HCT116 (cell line): ENCODE results near the gene TMA16. TPM values are rescaled to one million over a fixed set of nuclear protein-coding genes. Genes with fewer than 3 reads are reported as not detected.
A peak's percentile ranks its signal among the peaks of the same experiment; 100 is the strongest.

Experiments used
- ATAC-seq: fragments of 200-7000 bp; cut with Tn5 transposase; 2 replicates; pipeline ENCODE4 v1.9.1; 2020; ENCODE audit warnings: mild to moderate bottlenecking, moderate library complexity
- BruUV-seq: library from RNA; stranded (reverse); fragments of 400-500 nt; replicated peaks from 2 replicates; lab custom pipeline; 2021; lab: Mats Ljungman, UMichigan
- CTCF ChIA-PET: fragments of 300-600 bp; sonication (Branson Sonifier 250); formaldehyde crosslinking; loops from one replicate; lab custom pipeline; 2021; ENCODE audit warnings: antibody characterized with exemption; lab: Charles Lee
- POLR2A ChIA-PET: fragments of 300-600, 350-600 bp; sonication (Branson Sonifier 250); formaldehyde crosslinking; loops from one replicate; lab custom pipeline; 2021; ENCODE audit warnings: antibody characterized with exemption; lab: Charles Lee
- RAD21 ChIA-PET, 2 experiments: fragments of 300-600 bp; sonication (Branson Sonifier 250); formaldehyde crosslinking; loops; one replicate each; lab custom pipeline; 2023; ENCODE audit warnings: low total read pairs in 2 of 2; ENCODE audit not compliant: uncharacterized antibody in 2 of 2, unreplicated experiment in 2 of 2, low non-redundant PET in 1 of 2; lab: Charles Lee
- DNase-seq: peaks from one replicate; pipeline ENCODE4 v3.0.0-alpha.2; 2010; ENCODE audit warnings: low read depth, low spot score
- H2AFZ ChIP-seq: fragments of 200-600 bp; shearing (Covaris generic), sonication (generic); 2 replicates; pipeline ENCODE4 v1.6.1; 2017; ENCODE audit warnings: low read depth, mixed run types, mixed read lengths, antibody characterized with exemption, low read length; ENCODE audit not compliant: poor library complexity, severe bottlenecking
- H3K27ac ChIP-seq: 2 replicates; pipeline ENCODE4 v1.5.1; 2012; ENCODE audit warnings: low read depth, low read length
- H3K27me3 ChIP-seq: fragments of 200-600 bp; sonication (generic); 2 replicates; pipeline ENCODE4 v1.6.1; 2016; ENCODE audit warnings: mixed run types, low read length, mixed read lengths; ENCODE audit not compliant: insufficient read depth
- H3K36me3 ChIP-seq, 2 experiments: fragments of 200-500 bp in 1 of 2; fragments of 200-600 bp in 1 of 2; sonication (Bioruptor generic) in 1 of 2; sonication (generic) in 1 of 2; 2 replicates each; pipeline versions ENCODE4 v1.5.1 to v1.6.1; 2014 to 2016; ENCODE audit warnings: low read length in 2 of 2, inconsistent platforms in 1 of 2, mixed read lengths in 1 of 2, mixed run types in 1 of 2; ENCODE audit not compliant: insufficient read depth in 2 of 2, control insufficient read depth in 1 of 2
- H3K4me1 ChIP-seq, 2 experiments: fragments of 200-600 bp in 1 of 2; sonication (generic) in 1 of 2; 2 replicates each; pipeline versions ENCODE4 v1.5.1 to v1.6.1; 2012 to 2017; ENCODE audit warnings: low read length in 2 of 2, inconsistent platforms in 1 of 2, mild to moderate bottlenecking in 1 of 2, mixed read lengths in 1 of 2, mixed run types in 1 of 2, moderate library complexity in 1 of 2; ENCODE audit not compliant: insufficient read depth in 2 of 2, control insufficient read depth in 1 of 2
- H3K4me2 ChIP-seq: fragments of 200-600 bp; sonication (generic); 2 replicates; pipeline ENCODE4 v1.6.1; 2017; ENCODE audit warnings: mixed run types, low read length, mixed read lengths
- H3K4me3 ChIP-seq, 2 experiments: fragments of 200-600 bp in 1 of 2; sonication (generic) in 1 of 2; replicated peaks in 1 of 2; 2 replicates each; pipeline ENCODE4 v1.5.1; 2011 to 2016; ENCODE audit warnings: low read length in 2 of 2, control low read depth in 1 of 2, low read depth in 1 of 2, mild to moderate bottlenecking in 1 of 2, mixed read lengths in 1 of 2, mixed run types in 1 of 2
- H3K79me2 ChIP-seq: fragments of 200-600 bp; sonication (generic); 2 replicates; pipeline ENCODE4 v1.6.1; 2017; ENCODE audit warnings: mild to moderate bottlenecking, mixed run types, low read length, moderate library complexity, mixed read lengths; ENCODE audit not compliant: insufficient read depth
- H3K9ac ChIP-seq: fragments of 200-600 bp; sonication (generic); 2 replicates; pipeline ENCODE4 v1.6.1; 2016; ENCODE audit warnings: low read length, mixed read lengths
- H3K9me2 ChIP-seq: fragments of 200-600 bp; sonication (generic), shearing (Covaris generic); 2 replicates; pipeline ENCODE4 v1.6.1; 2017; ENCODE audit warnings: mixed run types, mild to moderate bottlenecking, moderate library complexity; ENCODE audit not compliant: insufficient read depth
- H3K9me3 ChIP-seq, 2 experiments: fragments of 200-500 bp in 1 of 2; fragments of 200-600 bp in 1 of 2; sonication (Bioruptor generic) in 1 of 2; sonication (generic) in 1 of 2; 2 replicates each; pipeline ENCODE4 v1.6.1; 2014 to 2017; ENCODE audit warnings: low read length in 2 of 2, mixed read lengths in 2 of 2, inconsistent platforms in 1 of 2, low read depth in 1 of 2, mild to moderate bottlenecking in 1 of 2, mixed run types in 1 of 2, moderate library complexity in 1 of 2; ENCODE audit not compliant: control insufficient read depth in 1 of 2, insufficient read depth in 1 of 2
- H4K20me1 ChIP-seq: fragments of 200-600 bp; sonication (generic), shearing (Covaris generic); 2 replicates; pipeline ENCODE4 v1.6.1; 2017; ENCODE audit warnings: mixed run types, mild to moderate bottlenecking, moderate library complexity; ENCODE audit not compliant: insufficient read depth
- CBX3 ChIP-seq: IDR thresholded peaks from 2 replicates; pipeline ENCODE4 v1.6.1; 2012; ENCODE audit warnings: low read depth
- ELF1 ChIP-seq: IDR thresholded peaks from 2 replicates; pipeline ENCODE4 v1.6.1; 2012; ENCODE audit warnings: low read depth, borderline replicate concordance
- POLR2A ChIP-seq: IDR thresholded peaks from 2 replicates; pipeline ENCODE4 v1.7.0; 2011; ENCODE audit warnings: borderline replicate concordance; ENCODE audit not compliant: insufficient read depth, insufficient read length; ENCODE audit errors: extremely low read depth
- RAD21 ChIP-seq: IDR thresholded peaks from 2 replicates; pipeline ENCODE4 v1.6.1; 2012; ENCODE audit warnings: low read depth, mild to moderate bottlenecking
- intact Hi-C: fragments of 100-400 bp; cut with micrococcal nuclease; formaldehyde crosslinking; loops from 2 replicates; pipeline ENCODE4 v1.10.0; 2022
- total RNA-seq: library from RNA; stranded (reverse); gene quantifications from one replicate; pipeline ENCODE4 v1.2.1, GENCODE V29; 2021; ENCODE audit not compliant: unreplicated experiment
- TF ChIP-seq, protein P1 (sequence below): IDR thresholded peaks from 2 replicates; pipeline ENCODE4 v1.6.1; 2012; ENCODE audit warnings: low read depth
- TF ChIP-seq, protein P2 (sequence below), 3 experiments: fragments of 200-600 bp in 1 of 3; sonication (generic) in 1 of 3; IDR thresholded peaks in 2 of 3; conservative IDR thresholded peaks in 1 of 3; 2 replicates each; pipeline ENCODE4 v1.5.1; 2012 to 2017; ENCODE audit warnings: low read depth in 2 of 3, low read length in 2 of 3, antibody characterized with exemption in 1 of 3, borderline replicate concordance in 1 of 3, control low read depth in 1 of 3, mild to moderate bottlenecking in 1 of 3, mixed read lengths in 1 of 3, mixed run types in 1 of 3, moderate library complexity in 1 of 3; ENCODE audit not compliant: insufficient read depth in 1 of 3

The TMA16 gene
- total RNA-seq, 1 experiment from 2014 or later = 52.7 TPM

DNA sequence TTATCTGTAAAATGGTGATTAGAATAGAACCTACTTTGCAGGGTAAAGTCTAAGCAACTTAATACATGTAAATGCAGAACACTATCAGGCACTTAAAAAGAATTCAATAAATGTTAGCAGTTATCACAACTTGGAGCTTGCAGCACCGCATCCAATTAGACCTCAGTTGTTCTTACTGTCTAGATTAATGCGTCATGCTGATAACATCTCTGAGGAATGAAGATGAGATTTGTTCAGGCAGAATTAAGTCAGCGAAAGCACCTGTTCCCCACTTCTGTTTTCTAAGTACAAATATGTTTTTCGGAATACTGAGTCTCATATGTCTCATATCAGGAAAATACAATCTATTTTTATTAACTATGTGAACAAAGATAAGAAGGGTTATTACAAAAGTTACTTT, 58.7 kb downstream of the TMA16 start:
- Histone ChIP-seq H3K9me2 (no peaks in the 10 kb centered on the region), H3K4me2 (no peak overlapping the region), H3K9me3 (no peaks in the 10 kb centered on the region), H3K27ac (no peak overlapping the region), H4K20me1 (no peaks in the 10 kb centered on the region), H3K27me3 (no peaks in the 10 kb centered on the region), H3K4me3 (no peak overlapping the region), H3K79me2 (no peaks in the 10 kb centered on the region), H2AFZ (no peak overlapping the region), H3K36me3 (no peaks in the 10 kb centered on the region), H3K9ac (no peak overlapping the region), H3K4me1 (no peaks in the 10 kb centered on the region)
- ATAC-seq (no peak), DNase-seq (no peak)
- intact Hi-C loops = loop anchor here (5.0 to 10.0 kb wide), 2 partner anchors 1194 to 1442 kb away; no protein-coding TSS in a partner anchor
- no TSS peak for BruUV-seq
- ChIA-PET POLR2A (no interaction called here), CTCF (interaction anchor here (1.0 kb wide), 1 partner anchor 202 kb away, joined by 4 read pairs; no protein-coding TSS in a partner anchor), RAD21 (no interaction called here)
- TF ChIP-seq, protein P1, sequence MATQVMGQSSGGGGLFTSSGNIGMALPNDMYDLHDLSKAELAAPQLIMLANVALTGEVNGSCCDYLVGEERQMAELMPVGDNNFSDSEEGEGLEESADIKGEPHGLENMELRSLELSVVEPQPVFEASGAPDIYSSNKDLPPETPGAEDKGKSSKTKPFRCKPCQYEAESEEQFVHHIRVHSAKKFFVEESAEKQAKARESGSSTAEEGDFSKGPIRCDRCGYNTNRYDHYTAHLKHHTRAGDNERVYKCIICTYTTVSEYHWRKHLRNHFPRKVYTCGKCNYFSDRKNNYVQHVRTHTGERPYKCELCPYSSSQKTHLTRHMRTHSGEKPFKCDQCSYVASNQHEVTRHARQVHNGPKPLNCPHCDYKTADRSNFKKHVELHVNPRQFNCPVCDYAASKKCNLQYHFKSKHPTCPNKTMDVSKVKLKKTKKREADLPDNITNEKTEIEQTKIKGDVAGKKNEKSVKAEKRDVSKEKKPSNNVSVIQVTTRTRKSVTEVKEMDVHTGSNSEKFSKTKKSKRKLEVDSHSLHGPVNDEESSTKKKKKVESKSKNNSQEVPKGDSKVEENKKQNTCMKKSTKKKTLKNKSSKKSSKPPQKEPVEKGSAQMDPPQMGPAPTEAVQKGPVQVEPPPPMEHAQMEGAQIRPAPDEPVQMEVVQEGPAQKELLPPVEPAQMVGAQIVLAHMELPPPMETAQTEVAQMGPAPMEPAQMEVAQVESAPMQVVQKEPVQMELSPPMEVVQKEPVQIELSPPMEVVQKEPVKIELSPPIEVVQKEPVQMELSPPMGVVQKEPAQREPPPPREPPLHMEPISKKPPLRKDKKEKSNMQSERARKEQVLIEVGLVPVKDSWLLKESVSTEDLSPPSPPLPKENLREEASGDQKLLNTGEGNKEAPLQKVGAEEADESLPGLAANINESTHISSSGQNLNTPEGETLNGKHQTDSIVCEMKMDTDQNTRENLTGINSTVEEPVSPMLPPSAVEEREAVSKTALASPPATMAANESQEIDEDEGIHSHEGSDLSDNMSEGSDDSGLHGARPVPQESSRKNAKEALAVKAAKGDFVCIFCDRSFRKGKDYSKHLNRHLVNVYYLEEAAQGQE = no peak
- TF ChIP-seq ELF1 (no peak), POLR2A (no peak)

DNA sequence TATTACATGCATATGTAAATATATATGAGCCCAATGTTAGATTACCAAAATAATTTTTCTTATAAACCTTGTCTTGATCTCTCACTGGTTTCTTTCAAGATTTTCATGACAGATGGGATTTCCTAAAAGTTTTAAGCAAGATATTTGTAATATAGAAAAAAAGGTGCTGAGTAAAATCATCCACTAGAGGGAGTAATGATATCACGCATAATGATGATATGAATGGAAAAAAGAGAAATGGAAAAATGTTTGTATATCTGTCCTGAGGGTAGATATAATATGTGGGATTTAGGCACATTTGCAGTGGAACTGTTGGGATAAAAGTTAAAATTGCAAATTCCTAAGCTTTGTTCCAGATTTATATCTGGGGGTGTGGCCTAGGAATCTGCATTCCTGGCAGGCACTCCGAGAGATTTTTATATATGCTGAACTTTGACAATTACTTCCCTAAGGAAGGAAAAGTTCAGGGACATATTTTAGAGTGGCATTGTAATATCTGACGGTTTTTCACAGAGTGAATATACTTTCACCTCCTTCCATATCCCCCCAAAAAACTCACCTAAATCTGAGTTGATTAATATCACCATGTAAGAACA, 60.5 kb downstream of the TMA16 start:
- no peak for DNase-seq
- TF ChIP-seq RAD21 = peak; percentile 71
- TF ChIP-seq CBX3 = no peak
- TF ChIP-seq, protein P2, sequence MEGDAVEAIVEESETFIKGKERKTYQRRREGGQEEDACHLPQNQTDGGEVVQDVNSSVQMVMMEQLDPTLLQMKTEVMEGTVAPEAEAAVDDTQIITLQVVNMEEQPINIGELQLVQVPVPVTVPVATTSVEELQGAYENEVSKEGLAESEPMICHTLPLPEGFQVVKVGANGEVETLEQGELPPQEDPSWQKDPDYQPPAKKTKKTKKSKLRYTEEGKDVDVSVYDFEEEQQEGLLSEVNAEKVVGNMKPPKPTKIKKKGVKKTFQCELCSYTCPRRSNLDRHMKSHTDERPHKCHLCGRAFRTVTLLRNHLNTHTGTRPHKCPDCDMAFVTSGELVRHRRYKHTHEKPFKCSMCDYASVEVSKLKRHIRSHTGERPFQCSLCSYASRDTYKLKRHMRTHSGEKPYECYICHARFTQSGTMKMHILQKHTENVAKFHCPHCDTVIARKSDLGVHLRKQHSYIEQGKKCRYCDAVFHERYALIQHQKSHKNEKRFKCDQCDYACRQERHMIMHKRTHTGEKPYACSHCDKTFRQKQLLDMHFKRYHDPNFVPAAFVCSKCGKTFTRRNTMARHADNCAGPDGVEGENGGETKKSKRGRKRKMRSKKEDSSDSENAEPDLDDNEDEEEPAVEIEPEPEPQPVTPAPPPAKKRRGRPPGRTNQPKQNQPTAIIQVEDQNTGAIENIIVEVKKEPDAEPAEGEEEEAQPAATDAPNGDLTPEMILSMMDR (IDR thresholded peaks at IDR 0.05 in 2 of 3, conservative IDR thresholded peaks at IDR 0.05 in 1 of 3; ENCODE audit: borderline replicate concordance in 1 of 3, insufficient read depth in 1 of 3, low read depth in 2 of 3, low read length in 2 of 3) = peak; percentile 46 to 87 (median 76)
- BruUV-seq = no TSS peak

More for the DNA sequence above, 60.5 kb downstream of the TMA16 start:
- no peak overlapping the region for H3K27ac ChIP-seq
- H3K9me3 ChIP-seq = no peaks in the 10 kb centered on the region
- H4K20me1 ChIP-seq = no peaks in the 10 kb centered on the region
- no peak overlapping the region for H3K4me3 ChIP-seq
- ChIA-PET CTCF (interaction anchor here (1.5 to 2.3 kb wide), 3 partner anchors 200 to 460 kb away, joined by 6 to 8 read pairs (median 7); no protein-coding TSS in a partner anchor), POLR2A (no interaction called here), RAD21 (no interaction called here)
- H2AFZ ChIP-seq = no peak overlapping the region
- intact Hi-C loops = loop anchor here (1.0 to 10.0 kb wide), 6 partner anchors 117 to 1440 kb away; no protein-coding TSS in a partner anchor
- no peak overlapping the region for H3K9ac ChIP-seq
- H3K4me1 ChIP-seq = no peaks in the 10 kb centered on the region
- H3K79me2 ChIP-seq = no peaks in the 10 kb centered on the region
- no peak overlapping the region for H3K4me2 ChIP-seq
- H3K9me2 ChIP-seq = no peaks in the 10 kb centered on the region
- H3K36me3 ChIP-seq = no peaks in the 10 kb centered on the region
- ATAC-seq = no peak
- no peaks in the 10 kb centered on the region for H3K27me3 ChIP-seq
